Kidney glomerular epithelial cell (primary cell): ENCODE data around the gene BNIP3.

ENCODE experiments used
- DNase-seq: peaks from one replicate; lab custom pipeline; 2025; lab: John Stamatoyannopoulos, UW

Gene BNIP3

DNA sequence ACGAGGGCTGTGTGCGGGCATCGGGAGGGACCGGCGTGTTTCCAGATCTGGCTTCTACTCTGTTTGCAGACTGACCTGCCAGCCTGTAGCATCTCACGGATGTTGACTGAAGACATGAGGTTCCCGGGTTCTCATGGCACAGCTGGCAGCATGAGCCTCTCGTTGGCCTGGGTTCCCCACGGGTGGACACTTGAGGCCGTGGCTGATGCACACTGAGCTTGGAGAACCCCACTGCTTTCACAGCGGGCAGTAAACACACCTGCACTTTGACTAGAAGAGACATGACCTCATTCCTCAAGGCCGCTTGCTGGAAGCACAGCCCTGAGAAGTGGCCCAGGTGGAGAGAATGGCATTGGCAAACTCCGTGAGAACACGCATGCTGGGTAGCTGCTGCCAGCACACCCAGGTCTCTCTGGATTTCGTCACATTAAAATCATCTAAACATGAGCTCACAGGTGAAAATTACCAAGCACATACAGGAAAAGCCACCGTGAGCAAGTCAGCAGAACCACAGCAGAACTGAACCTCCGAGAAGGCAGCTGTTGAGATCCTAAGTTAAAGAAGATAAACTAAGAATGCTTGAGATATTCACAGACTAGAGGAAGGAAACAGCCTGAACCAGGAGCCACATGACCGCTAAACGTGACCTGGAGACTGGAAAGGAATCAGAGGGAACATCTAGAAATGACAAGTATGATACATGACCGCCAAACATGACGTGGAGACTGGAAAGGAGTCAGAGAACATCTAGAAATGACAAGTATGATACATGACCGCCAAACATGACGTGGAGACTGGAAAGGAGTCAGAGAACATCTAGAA is 32.5 kb downstream of the BNIP3 start:
- no peak for DNase-seq

DNA sequence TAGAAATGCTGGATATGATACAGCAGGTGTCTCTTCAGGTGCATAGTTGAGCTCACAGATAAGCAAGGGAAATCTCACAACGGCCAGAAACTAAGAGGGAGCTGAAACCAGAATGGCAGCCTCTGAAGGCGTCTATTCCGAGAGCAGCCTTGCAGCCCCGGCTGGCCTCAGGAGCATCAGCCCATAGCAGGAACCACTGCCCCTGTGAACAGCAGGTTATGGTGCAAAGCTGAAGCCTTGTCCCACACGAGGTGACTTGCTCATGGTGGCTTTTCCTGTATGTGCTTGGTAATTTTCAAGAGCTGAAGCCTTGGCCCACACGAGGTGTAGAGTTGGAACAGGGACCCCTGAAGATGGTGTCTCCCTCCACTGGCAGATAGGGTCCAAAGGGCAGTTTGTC is 33.2 kb downstream of the BNIP3 start:
- DNase-seq = no peak

DNA sequence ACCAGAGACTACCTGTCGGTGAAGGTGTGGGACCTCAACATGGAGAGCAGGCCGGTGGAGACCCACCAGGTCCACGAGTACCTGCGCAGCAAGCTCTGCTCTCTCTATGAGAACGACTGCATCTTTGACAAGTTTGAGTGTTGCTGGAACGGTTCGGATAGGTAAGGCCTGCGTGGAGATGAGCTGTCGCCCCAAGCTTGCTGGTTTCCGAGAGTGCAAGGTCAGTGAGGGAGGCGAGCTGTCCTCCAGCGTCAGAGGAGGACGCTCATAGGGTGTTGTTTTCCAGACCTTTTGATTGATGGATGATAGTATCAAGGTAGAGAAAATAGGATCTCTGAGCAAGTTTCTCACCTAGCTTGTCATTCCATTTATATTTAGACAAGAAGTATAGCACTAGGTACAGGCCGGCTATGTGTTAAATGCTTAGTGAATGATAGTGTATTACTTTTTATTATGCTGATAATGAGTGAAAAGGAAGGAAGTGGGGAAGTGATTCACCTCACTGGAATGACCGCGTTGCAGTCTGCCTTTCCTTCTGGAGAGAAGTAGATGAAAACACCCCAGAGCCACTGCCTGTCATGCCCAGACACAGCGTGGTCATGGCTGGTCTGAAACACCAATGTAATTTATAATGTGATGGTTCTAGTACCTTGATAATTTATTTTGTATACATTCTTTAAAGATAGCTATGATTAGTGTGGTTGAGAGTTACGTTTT is 33.9 kb downstream of the BNIP3 start:
- DNase-seq = peak; percentile 24

DNA sequence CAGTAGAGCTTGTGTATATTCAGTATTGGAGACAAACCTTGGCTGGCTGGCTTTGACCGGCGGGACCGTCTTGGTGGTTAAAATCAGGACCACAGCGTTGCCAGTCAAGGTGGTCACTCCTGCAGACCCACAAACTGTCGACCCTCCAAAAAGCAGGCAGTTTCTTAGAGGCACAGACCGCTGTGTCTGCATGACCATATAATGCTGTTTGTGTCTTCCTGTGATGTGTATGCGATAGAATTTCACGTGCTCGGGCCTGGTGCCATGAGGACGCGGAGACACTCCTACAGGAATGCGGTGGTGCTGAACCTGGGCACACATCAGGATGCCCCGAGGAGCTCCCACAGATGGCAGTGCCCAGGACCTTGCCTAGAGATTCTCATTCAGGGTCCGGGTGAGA is 34.8 kb downstream of the BNIP3 start:
- DNase-seq = no peak

DNA sequence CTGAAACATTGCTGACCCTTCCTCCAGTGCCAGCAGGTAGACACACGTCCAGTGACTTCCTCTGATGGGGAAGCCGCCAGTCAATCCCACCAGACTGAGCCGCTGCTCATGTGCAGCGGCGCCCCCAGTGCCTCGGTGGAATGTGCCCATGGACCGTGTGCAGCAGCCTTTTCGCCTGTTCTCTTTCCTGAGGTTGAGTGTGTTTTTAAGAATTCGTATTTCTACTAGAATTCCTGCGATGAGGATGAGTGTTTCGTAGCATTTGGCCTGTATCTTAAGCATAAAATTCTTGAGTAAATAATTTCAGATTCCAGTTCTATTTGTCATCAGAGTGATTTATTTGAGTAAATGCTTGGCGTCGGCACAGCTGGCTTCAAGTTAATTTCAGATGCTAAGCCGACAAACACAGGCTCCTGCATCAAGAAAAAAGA is 35.4 kb downstream of the BNIP3 start:
- DNase-seq = peak; percentile 72

DNA sequence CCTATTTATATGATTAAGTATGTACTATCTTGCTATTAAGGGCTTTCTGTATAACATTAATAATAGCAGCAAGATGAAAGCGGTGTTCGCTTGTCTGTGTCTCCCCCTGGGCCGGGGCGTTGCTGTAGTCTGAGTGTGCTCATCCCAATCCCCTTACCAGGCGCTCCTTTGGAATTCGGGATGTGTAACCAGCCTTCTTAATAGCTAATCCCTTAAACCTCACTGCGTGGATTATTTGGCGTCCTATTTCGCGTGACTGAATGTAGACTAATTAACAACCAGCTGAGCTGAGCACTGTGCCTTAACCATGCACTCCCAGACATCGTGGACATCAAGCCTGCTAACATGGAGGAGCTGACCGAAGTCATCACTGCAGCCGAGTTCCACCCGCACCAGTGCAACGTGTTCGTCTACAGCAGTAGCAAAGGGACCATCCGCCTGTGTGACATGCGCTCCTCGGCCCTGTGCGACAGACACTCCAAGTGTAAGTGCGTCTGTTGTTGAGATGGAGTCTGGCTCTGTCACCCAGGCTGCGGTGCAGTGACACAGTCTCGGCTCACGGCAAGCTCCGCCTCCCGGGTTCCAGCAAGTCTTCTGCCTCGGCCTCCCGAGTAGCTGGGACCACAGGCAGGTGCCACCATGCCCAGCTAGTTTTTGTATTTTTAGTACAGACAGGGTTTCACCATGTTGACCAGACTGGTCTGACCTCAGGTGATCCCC is 36.6 kb downstream of the BNIP3 start:
- no peak for DNase-seq

- no peak for DNase-seq
Observed at GRCh38 chr10:131944412-131944811, 37.3 kb downstream of the BNIP3 start.

DNA sequence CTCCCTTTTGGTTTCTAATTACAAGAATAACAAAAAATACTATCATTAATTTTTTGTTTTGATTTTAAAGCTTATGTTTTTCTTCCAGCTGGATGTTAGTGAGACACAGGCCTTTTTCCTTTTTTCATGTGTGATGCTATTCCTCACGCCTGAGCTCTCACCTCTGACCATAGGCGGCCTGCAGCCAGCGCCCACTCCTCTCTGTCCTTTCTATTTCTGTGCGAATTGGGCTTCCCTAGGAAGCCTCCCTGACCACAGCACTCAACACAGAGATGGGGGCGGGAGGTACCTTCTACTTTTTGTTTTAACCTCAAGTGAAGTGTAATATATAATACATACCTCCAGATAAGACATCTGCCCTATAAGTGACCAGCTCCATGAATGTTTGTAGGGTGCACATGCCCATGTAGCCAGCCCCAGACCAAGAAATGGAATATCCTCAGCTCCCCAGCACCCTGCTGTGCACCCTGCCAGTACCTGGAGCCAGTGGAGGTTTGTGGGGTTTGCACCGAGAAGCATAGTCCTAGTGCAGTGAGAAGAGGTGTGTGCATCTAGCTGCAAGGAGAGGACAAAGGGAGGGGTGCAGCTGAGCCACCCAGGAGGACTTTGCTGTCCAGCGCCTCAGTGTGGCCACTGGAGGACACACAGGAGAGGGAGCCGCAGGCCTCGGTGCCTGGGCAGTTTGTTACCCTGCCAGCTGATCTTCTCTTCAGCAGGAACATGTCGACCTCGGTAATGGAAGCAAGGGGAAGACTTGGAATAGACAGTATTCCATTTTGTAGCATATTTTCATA is 38.5 kb downstream of the BNIP3 start:
- no peak for DNase-seq

GRCh38 chr10:131942455-131942854 is 39.3 kb downstream of the BNIP3 start:
- no peak for DNase-seq

GRCh38 chr10:131938681-131939080 is 43.0 kb downstream of the BNIP3 start:
- no peak for DNase-seq

DNA sequence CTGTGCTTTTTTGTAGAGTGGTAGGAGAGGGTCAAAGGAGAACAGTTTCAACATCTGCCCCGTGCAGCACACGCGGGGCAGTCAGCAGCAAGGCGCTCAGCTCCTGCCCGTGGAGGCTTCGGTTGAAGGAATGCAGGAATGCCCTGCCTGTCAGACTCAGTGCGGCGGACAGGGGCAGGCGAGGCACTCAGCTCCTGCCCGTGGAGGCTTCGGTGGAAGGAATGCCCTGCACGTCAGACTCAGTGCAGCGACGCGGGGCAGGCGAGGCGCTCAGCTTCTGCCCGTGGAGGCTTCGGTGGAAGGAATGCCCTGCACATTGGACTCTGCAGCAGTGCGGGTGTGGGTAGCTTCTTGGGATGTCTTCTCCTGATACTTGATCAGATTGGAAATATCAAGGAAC is 43.9 kb downstream of the BNIP3 start:
- DNase-seq = peak; percentile 15

DNA sequence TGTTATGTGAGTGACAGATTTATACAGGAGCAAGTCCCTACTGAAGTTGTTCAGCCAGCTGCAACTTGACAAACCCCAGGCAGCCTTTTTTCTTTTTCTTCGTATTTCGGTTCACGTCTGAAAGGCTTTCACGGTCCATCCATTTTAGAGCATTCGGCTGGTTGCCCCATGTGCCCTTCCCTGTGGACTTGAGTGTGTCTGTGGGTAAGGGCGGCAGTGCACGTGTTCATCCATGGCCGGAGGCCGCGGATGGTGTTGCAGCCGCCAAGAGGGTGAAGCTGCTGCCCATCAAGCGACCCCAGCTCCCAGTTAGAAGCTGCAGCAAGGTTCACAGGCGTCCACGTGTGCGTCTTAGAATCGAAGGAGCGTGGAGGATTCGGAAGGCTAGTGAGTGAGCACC is 45.0 kb downstream of the BNIP3 start:
- DNase-seq = no peak

GRCh38 chr10:131936294-131936693 is 45.4 kb downstream of the BNIP3 start:
- DNase-seq = no peak

GRCh38 chr10:131935260-131935659 is 46.5 kb downstream of the BNIP3 start:
- no peak for DNase-seq

DNA sequence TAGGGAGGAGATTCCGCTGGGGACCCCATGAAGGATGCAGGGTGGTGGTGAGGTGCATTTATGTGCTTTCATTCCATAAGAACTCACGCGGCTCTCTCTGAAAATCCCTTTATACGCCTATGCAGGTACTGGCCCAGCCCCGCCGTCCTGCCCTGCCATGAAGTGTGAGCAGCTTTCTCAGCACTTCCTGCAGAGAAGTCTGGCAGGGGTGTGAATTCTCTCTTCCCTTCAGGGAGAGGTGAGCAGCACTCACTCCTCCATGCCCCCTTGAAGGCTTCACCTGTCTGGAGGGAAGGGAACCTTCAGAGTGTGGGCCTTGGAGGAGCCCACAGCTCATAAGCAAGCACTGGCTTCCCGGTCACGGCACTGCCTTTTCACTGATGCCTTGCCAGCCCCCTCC is 47.0 kb downstream of the BNIP3 start:
- no peak for DNase-seq

DNA sequence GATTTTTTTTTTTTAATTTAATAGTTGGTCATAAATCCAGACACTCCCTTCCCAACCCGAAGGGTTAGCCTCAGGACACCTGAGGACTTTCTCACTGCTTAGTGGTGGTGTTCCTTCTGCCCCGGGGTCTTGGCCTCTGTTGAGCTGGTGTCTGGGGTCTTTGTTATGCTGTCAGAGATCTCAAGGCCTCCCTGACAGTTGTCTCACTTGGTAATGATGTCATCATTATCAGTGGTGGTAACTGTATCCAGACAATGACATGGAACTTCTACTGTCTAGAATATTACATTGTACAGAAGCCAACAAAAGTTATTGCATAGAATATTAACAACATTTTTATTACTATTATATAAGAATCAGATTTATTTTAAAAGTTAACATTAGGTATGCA is 48.0 kb downstream of the BNIP3 start:
- DNase-seq = no peak

DNA sequence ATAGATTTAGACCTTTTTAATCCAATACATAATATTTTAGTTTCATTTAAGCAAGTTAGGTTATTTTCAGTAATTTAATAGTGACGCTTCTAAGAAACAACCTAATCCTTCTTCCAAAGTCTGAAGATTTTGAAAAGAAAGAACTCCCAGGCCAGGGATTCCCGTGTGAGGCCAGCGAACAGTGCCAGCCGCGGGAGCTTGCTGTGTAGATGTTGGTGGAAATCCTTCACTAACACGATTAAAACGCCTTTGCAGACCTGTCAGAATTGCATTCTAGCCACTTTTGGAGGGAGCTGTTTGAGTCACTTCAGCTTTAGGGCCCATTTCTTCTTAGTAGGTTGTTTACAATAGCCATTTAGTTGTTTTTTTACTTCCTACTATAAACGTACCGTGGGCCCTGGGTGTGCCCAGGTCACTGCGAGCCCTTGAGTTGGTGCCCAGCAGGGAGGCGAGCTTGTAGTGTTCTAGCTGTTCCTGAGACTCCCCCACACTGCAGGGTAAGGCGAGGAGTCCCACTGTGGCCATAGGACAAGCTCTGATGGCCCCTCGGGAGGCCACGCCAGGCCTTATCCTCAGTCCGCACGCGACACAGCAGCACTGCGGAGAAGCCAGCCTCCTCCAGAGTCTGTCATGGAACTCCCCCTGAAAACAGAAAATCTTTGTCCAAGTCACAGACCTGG is 48.6 kb downstream of the BNIP3 start:
- no peak for DNase-seq

- DNase-seq = no peak
Observed at GRCh38 chr10:131931981-131932380, 49.7 kb downstream of the BNIP3 start.

DNA sequence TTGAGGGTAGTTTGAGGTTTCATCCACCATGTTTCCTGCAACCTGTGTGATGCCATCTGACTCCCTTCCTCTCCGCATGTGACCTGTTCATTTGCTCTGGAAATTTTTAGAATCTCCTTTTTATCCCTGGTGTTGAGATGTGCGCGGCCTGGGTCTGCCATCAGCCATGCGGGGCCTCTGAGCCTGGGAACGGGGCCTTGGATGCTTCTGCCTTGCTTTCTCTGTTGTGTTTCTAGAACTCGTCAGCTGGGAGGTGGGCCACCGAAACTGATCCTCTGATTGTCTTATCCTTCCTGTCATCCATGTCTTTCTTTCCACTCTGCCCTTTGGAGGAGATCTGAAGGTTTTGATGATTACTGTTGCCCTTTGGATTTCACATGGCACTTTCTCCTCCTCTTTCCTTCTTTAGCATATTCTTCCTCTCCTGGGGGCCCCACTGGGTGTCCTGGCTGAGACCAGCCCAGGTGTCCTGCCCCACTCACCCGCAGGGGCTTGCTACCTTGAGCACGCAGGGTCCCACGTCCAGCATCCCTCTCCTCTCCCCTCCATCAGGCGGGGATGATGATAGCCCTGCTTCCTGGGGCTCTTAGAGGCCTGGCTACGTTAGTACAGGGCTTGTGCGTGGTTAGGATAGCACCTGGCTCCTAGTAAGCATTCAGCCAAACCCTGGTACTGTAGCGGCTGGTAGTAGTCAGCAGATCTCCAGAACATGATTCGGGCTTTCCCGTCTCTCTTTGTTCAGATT is 51.0 kb downstream of the BNIP3 start:
- no peak for DNase-seq

GRCh38 chr10:131930150-131930549 is 51.6 kb downstream of the BNIP3 start:
- DNase-seq = no peak
